ENCODE data around the gene GPR146. TPM values are rescaled to one million over a fixed set of nuclear protein-coding genes. Genes with fewer than 3 reads are reported as not detected.

GPR146 gene
- total RNA-seq, 3 donors from 2014 or later = 0.21 to 0.52 TPM; not detected in 1

DNA sequence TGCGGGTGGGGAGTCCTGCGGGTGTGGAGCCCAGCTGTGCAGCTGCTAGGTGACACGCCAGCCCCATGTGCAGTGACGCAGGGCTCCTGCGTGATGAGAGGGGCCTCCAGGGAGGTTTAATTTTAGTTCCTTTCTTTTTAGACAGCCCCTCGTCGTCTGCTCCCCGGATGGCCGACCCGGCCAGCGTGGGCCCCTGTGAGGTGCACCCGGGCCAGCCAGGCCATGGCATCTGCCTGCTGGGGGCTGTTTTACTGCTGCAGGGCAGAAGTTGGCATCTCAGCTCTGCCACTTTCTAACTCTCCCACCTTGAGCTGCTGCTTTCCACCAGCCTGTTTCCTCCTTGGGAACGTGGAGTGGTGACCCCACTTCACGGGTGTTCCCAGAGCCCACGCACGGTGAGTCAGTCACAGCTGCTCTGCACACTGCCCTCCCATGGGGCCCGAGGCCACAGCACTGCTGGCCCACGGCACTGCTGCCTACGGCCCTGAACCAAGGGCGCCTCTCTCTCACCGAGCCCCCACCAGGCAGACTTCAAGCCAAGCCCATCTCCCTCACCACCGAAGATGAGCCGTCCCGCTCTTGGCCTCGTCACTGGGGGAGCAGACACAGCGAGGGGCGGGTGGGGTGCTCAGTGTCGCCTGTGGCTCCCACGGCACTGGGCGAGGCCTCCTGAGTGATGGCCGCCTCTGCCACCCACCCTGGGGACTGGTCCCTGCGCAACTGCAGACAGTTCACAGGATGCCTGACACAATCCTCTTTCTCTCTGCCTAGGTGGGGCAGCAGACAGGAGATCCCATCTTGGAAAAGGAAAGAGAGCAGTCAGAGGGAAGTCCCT is 40.1 kb upstream of the GPR146 start:
- Mint-ChIP-seq H3K9me3 (no peaks in the 10 kb centered on the region), H3K4me1 (ENCODE audit: low read depth) (no peaks in the 10 kb centered on the region), H3K36me3 (ENCODE audit: insufficient read depth) (peaks cover 11% of the 10 kb centered on the region), H3K27me3 (ENCODE audit: low read depth) (no peaks in the 10 kb centered on the region), H3K4me3 (no peak overlapping the region)
- ATAC-seq (no peak), DNase-seq (no peak)

DNA sequence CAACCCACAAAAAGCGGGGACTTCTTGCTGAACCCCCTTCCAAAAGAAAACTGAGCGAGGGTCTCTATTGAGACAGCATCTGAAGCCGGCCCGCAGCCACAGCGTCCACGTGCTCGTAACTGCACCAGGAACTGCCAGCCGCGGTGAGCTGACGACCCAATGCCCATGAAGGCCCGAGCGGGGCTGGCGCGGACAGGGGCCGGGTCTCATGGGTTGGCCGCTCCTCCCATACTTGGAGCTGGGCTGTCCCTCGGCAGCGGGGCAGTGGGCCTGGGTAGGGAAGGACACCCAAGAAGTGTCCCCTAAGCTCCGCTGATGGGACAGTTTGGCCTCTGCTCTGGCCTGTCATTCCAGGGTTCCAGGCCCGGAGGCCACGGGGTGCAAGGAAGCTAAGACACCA is 39.0 kb upstream of the GPR146 start:
- H3K4me1 Mint-ChIP-seq (ENCODE audit: low read depth) = no peaks in the 10 kb centered on the region
- H3K27me3 Mint-ChIP-seq (ENCODE audit: low read depth) = no peaks in the 10 kb centered on the region
- no peak for ATAC-seq
- peaks cover 16% of the 10 kb centered on the region for H3K36me3 Mint-ChIP-seq (ENCODE audit: insufficient read depth)
- no peak for DNase-seq
- H3K4me3 Mint-ChIP-seq = no peak overlapping the region
- no peaks in the 10 kb centered on the region for H3K9me3 Mint-ChIP-seq

DNA sequence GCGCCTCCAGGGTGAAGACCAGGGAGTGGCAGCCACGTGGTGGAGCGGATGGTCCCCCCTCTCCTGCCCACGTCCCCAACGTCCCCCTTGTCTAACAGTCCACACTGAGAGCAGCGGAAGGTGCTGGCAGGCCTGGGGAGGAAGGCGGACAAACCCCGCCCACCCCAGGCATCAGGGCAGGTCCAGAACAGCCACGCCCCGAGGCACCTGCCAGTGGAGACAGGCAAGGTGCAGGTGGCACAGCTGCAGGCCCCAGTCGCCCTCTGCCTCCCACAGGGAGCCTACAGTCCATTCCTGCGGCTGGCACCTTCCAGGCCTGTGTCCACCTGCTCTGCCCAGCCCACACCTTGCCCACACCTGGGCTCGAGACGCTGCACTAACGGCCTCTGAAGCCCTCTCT is 36.4 kb upstream of the GPR146 start:
- H3K36me3 Mint-ChIP-seq (ENCODE audit: insufficient read depth) = peaks cover 16% of the 10 kb centered on the region
- H3K4me3 Mint-ChIP-seq = no peak overlapping the region
- no peak for DNase-seq
- no peaks in the 10 kb centered on the region for H3K27me3 Mint-ChIP-seq (ENCODE audit: low read depth)
- H3K9me3 Mint-ChIP-seq = no peaks in the 10 kb centered on the region
- peaks cover 8% of the 10 kb centered on the region for H3K4me1 Mint-ChIP-seq (ENCODE audit: low read depth)
- ATAC-seq = no peak

DNA sequence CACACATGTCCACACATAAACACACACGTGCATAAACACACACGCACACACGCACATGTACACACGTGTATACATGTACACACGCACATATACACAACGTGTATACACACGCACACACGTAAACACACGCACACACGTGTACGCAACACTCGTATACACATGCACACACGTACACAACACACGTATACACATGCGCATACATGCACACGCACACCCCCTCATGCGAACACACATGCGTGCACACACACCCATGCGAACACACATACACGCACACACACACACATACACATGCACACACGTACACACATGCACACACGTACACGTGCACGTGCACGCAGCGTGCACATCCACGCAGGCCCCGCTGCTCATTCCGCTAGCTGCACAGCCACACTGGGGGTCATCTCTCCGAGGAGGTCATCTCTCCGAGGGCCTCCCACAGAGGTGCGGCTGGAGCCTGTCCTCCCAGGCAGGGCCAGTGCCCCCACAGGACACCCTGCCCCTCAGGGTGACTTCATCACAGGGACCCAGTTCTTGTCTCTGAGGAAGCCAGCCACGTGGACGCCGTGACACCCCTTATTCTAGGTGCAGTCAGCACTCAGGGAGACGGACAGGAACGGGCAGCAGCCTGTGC is 35.5 kb upstream of the GPR146 start:
- ATAC-seq = no peak
- H3K9me3 Mint-ChIP-seq = no peaks in the 10 kb centered on the region
- no peak overlapping the region for H3K4me3 Mint-ChIP-seq
- peaks cover 16% of the 10 kb centered on the region for H3K36me3 Mint-ChIP-seq (ENCODE audit: insufficient read depth)
- no peak for DNase-seq
- peaks cover 8% of the 10 kb centered on the region for H3K4me1 Mint-ChIP-seq (ENCODE audit: low read depth)
- no peaks in the 10 kb centered on the region for H3K27me3 Mint-ChIP-seq (ENCODE audit: low read depth)

DNA sequence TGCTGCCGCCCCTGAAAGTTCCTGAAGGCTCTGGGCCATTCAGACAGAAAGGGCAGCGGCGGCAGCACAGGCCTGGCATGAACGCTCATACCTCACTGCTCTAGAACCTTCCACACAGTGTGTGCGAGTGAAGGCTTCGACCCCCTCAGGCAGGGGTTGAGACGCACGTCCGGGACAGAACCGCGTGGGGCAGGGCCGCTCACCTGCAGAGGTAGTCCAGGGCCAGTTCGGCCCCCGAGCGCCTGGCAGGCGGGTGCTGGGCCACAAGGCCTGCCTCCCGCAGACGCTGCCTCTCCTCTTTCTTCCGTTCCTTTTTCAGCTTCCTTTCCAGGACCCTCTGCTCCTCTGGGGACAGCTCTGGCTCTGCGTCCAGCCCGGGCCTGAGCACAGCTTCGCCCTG is 34.6 kb upstream of the GPR146 start:
- H3K4me3 Mint-ChIP-seq = no peak overlapping the region
- H3K9me3 Mint-ChIP-seq = no peaks in the 10 kb centered on the region
- ATAC-seq (no peak), DNase-seq (no peak)
- H3K36me3 Mint-ChIP-seq (ENCODE audit: insufficient read depth) = peaks cover 16% of the 10 kb centered on the region
- no peaks in the 10 kb centered on the region for H3K27me3 Mint-ChIP-seq (ENCODE audit: low read depth)
- H3K4me1 Mint-ChIP-seq (ENCODE audit: low read depth) = peaks cover 8% of the 10 kb centered on the region

DNA sequence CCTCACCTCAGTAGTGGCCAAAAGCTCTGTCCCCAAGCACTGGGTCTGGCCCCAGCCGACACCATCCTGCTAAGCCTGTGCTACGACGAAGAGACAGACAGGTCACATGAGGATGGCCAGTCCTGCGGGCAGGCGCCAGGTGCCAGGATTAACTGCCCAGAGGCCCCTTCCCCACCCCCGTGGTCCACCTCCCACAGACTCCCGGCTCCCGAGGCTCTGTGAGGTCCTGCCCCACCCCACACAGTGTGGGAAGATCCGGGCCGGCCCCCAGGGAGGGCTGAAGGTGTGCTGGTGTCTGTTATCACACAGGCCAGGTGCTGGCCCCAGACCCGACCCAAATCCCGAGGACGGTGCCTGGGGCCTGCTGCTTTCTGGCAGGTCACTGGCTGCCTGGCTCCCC is 34.1 kb upstream of the GPR146 start:
- no peak overlapping the region for H3K4me3 Mint-ChIP-seq
- peaks cover 16% of the 10 kb centered on the region for H3K36me3 Mint-ChIP-seq (ENCODE audit: insufficient read depth)
- ATAC-seq (no peak), DNase-seq (no peak)
- no peaks in the 10 kb centered on the region for H3K9me3 Mint-ChIP-seq
- peaks cover 8% of the 10 kb centered on the region for H3K4me1 Mint-ChIP-seq (ENCODE audit: low read depth)
- no peaks in the 10 kb centered on the region for H3K27me3 Mint-ChIP-seq (ENCODE audit: low read depth)

DNA sequence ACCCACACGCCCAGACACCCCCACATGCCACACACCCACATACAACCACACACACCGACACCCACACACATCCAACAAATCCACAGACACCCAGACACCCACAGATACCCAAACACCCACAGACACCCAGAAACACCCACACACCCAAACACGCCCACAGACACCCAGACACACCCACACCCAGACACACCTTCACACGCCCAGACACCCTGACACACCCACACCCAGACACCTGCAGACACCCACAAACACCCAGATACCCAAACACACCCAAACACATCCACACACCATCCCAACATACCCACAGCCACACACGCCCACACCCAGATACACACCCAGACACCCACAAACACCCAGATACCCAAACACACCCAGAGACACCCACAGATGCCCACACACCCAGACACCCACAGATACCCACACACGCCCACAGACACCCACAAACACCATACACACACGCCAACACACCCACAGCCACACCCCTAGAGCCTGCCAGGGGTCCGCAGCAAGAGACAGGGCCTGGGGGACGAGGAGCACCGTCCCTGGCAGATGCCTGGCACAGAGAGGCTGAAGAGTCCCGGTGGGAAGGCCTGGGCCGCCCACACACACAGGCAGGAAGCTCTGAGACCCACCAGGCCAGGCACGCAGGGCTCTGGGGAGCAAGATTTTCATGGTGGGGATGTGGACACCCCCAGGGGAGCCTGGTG is 32.9 kb upstream of the GPR146 start:
- Mint-ChIP-seq H3K27me3 (ENCODE audit: low read depth) (no peaks in the 10 kb centered on the region), H3K4me3 (no peak overlapping the region), H3K36me3 (ENCODE audit: insufficient read depth) (peaks cover 13% of the 10 kb centered on the region), H3K9me3 (no peaks in the 10 kb centered on the region), H3K4me1 (ENCODE audit: low read depth) (peaks cover 8% of the 10 kb centered on the region)
- ATAC-seq (no peak), DNase-seq (no peak)

DNA sequence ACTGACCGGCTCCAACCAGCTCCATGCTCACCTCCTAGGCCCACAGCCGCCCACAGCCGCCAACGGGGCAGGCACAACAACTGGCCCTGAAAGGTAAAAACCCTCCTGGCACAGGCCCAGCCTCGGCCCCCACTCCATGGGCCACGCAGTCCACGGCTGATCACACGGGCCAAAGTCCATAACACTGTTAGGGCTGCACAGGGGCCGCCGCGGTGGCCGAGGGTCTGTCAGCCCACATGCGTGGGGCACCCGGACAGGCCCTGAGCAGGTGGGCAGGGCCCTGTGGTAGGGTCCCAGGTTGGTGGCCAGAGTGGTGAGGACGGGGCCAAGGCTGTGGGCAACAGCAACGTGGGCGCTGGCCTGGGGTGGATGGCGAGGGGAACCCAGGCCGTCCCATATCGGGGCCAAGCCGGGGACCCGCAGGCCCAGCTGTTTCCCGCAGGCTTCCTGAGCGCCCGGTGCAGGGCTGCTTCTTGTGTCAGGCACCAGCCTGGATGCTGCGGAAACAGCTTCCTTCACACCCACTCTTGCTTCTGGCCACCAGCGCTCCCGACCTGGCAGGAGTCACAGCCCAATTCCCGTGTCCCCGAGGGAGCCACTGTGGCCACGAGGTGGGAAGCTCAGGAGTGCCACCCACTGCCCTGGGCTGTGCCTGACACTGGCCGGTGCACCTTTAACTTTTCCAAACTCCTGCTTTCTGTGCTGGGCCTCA is 32.2 kb upstream of the GPR146 start:
- no peaks in the 10 kb centered on the region for H3K9me3 Mint-ChIP-seq
- H3K4me3 Mint-ChIP-seq = no peak overlapping the region
- H3K27me3 Mint-ChIP-seq (ENCODE audit: low read depth) = no peaks in the 10 kb centered on the region
- peaks cover 13% of the 10 kb centered on the region for H3K36me3 Mint-ChIP-seq (ENCODE audit: insufficient read depth)
- ATAC-seq (no peak), DNase-seq (no peak)
- peaks cover 8% of the 10 kb centered on the region for H3K4me1 Mint-ChIP-seq (ENCODE audit: low read depth)

DNA sequence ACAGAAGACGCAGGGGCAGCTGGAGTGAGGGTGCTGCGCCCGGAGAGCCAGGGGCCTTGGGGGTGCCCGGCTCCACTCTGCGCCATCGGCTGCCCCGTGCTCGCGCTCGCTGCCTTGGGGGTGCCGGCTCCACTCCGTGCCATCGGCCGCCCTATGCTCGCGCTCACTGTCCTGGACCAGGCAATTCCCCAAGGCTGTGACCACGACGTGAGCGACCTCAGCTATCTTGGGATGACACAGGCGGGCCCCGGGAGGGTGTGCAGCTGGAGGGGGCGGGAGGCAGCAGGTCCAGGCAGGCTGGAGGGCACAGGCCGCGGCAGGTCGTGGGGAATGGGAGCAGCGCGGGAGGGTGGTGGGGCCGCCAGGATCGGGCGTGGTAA is 31.6 kb upstream of the GPR146 start:
- ATAC-seq (no peak), DNase-seq (no peak)
- H3K27me3 Mint-ChIP-seq (ENCODE audit: low read depth) = no peaks in the 10 kb centered on the region
- no peaks in the 10 kb centered on the region for H3K9me3 Mint-ChIP-seq
- no peak overlapping the region for H3K4me3 Mint-ChIP-seq
- H3K4me1 Mint-ChIP-seq (ENCODE audit: low read depth) = peaks cover 8% of the 10 kb centered on the region
- H3K36me3 Mint-ChIP-seq (ENCODE audit: insufficient read depth) = peaks cover 13% of the 10 kb centered on the region

DNA sequence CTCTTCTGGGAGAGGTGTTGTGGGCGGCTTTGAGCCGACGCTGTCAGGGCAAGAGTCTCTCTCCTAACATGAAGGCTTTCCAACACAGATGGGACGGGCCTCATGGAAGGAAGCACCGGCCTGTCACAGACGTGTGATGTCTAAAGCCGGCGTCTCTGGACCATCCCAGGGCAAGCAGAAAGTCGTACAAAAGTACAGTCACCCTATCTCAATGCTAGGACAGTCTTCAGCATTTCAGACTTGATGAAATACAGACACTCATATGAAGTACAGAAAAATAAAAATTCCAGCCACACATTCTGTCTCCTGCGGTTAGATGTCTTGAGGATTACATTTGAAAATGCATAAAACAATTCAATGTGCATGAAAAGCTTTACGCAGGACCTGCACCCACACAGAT is 30.8 kb upstream of the GPR146 start:
- Mint-ChIP-seq H3K36me3 (ENCODE audit: insufficient read depth) (peaks cover 12% of the 10 kb centered on the region), H3K9me3 (no peaks in the 10 kb centered on the region), H3K4me3 (no peak overlapping the region), H3K4me1 (ENCODE audit: low read depth) (peaks cover 14% of the 10 kb centered on the region), H3K27me3 (ENCODE audit: low read depth) (no peaks in the 10 kb centered on the region)
- ATAC-seq = no peak
- DNase-seq = no peak

DNA sequence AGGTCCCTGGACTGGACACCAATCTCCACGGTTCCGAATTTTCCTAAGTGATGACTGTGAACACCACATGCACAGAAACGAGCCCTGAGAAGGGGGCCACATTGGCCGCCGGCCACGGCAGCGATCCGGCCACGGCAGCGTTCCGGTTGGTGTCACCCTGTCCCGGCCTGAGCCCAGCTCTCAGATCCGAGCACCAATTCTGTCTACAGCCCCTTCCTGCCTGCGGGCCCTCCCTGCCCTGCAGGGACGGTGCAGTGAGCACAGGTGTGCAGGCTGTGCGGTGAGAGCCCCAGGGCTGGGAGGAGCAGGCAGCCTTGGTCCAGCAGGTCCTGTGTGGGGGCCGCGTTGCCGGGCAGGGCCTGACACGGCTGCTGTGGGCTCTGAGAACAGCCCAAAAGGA is 29.7 kb upstream of the GPR146 start:
- H3K27me3 Mint-ChIP-seq (ENCODE audit: low read depth) = no peaks in the 10 kb centered on the region
- no peak for ATAC-seq
- DNase-seq = no peak
- no peaks in the 10 kb centered on the region for H3K9me3 Mint-ChIP-seq
- H3K4me3 Mint-ChIP-seq = no peak overlapping the region
- H3K36me3 Mint-ChIP-seq (ENCODE audit: insufficient read depth) = peaks cover under 1% of the 10 kb centered on the region
- peaks cover 14% of the 10 kb centered on the region for H3K4me1 Mint-ChIP-seq (ENCODE audit: low read depth)

DNA sequence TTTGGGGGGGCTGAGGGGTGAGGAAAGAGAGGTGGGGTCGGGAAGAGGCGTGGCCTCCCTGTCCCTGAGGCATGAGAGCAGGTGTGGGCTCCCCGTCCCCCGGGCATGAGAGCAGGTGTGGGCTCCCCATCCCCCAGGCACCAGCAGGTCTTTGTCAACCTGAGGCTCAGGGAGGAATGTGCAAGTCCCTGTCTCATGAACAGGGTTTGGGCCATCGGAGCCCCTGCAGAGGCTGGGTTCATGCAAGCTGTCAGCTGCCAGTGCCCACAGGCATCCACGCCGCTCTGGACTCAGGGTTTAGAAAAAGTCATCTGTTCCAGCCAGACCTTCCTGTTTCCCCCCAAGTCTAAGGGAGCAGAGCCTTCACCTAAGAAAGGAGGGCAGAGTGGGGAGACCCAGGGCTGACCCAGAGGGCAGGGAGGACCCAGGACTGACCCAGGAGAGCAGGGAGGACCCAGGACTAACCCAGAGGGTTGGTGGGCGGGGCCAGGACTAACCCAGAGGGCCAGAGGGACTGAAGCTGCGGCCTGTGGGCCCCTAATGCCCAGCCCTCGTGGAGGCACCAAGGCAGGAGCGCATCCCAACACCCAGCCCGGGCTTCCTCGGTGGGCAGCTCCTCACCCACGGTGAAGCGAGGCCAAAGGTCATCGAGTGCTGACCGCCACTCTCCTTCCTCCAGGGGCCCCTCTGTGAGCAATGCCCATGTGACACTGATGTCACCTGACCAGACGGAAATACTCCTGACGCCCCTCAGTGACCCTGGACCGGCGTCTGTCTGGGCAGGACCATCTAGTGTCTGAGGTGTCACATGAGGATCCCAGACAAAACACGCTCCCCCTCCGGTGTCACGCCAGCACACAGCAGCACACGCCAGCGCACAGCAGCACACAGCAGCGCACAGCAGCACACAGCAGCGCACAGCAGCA is 28.9 kb upstream of the GPR146 start:
- no peak for ATAC-seq
- H3K4me1 Mint-ChIP-seq (ENCODE audit: low read depth) = peaks cover 14% of the 10 kb centered on the region

DNA sequence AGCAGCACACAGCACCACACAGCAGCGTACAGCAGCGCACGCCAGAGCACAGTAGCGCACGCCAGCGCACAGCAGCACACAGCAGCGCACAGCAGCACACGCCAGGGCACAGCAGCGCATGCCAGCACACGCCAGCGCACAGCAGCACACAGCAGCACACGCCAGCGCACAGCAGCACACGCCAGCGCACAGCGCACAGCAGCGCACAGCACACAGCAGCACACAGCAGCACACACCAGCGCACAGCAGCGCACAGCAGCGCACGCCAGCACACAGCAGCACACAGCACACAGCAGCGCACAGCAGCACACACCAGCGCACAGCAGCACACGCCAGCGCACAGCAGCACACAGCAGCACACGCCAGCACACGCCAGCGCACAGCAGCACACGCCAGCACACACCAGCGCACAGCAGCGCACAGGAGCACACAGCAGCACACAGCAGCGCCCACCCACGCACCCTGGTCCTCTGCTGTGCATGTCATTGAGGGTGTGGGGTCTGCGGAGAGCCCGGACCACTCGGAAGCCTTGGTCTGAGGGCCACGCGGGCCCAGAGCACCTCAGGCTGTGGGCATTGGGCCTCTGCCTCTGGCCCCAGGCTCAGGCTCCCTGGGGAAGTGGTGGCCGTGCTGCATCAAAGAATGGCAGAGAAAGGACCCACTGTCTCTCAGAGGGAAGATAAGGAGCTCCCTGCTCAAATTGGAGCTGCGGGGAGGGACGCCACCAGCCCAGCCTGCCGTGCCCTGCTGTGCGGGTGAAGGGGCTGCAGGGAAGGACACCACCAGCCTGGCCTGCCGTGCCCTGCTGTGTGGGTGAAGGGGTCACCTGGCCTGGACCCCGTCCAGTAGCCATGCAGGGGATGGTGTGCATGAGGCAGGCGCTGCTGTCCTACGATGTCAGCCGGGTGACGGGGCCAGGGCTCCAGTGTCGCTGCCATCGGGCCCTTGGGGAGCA is 27.5 kb upstream of the GPR146 start:
- Mint-ChIP-seq H3K4me1 (ENCODE audit: low read depth) (peaks cover 7% of the 10 kb centered on the region), H3K27me3 (ENCODE audit: low read depth) (no peaks in the 10 kb centered on the region), H3K9me3 (no peaks in the 10 kb centered on the region), H3K4me3 (no peak overlapping the region), H3K36me3 (ENCODE audit: insufficient read depth) (peaks cover 5% of the 10 kb centered on the region)
- ATAC-seq = no peak
- DNase-seq = no peak

More for the DNA sequence above, 28.9 kb upstream of the GPR146 start:
- Mint-ChIP-seq H3K27me3 (ENCODE audit: low read depth) (no peaks in the 10 kb centered on the region), H3K4me3 (no peak overlapping the region), H3K36me3 (ENCODE audit: insufficient read depth) (no peaks in the 10 kb centered on the region), H3K9me3 (no peaks in the 10 kb centered on the region)
- no peak for DNase-seq

All from activated T-cell treated with anti-CD3 and anti-CD28 coated beads, Interleukin-2, amount 50 U/mL, for 4 hours (primary cell).